Suprapubic skin (tissue), 4 donors: ENCODE results near the gene STRN. TPM values are rescaled to one million over a fixed set of nuclear protein-coding genes. Genes with fewer than 3 reads are reported as not detected.
"Not testable (repeated sequence)": the region's sequence is repeated elsewhere in the genome, so short reads cannot be mapped to it uniquely, and the experiment has no call there.

Experiments used
- DNase-seq, 2 donors: peaks; one replicate each; pipeline ENCODE4 v3.0.0-alpha.2; 2019; ENCODE audit warnings: low spot score in 2 of 2
- H3K27ac ChIP-seq: fragments of 200-600 bp; sonication (generic); one replicate; pipeline ENCODE4 v1.5.1; 2019
- H3K27me3 ChIP-seq: fragments of 200-600 bp; sonication (generic); one replicate; pipeline ENCODE4 v1.5.1; 2019
- H3K36me3 ChIP-seq: fragments of 200-600 bp; sonication (generic); one replicate; pipeline ENCODE4 v1.5.1; 2019
- H3K4me1 ChIP-seq: fragments of 200-600 bp; sonication (generic); one replicate; pipeline ENCODE4 v1.5.1; 2019
- H3K4me3 ChIP-seq: fragments of 200-600 bp; sonication (generic); one replicate; pipeline ENCODE4 v1.5.1; 2019; ENCODE audit warnings: mild to moderate bottlenecking
- H3K9me3 ChIP-seq: fragments of 200-600 bp; sonication (generic); one replicate; pipeline ENCODE4 v1.5.1; 2019
- EP300 ChIP-seq: sonication (generic); formaldehyde crosslinking; IDR thresholded peaks from one replicate; pipeline ENCODE4 v1.6.1; 2017; ENCODE audit warnings: antibody characterized with exemption
- POLR2A ChIP-seq, 2 donors: fragments of 450-650 bp; IDR thresholded peaks; one replicate each; pipeline ENCODE4 v1.6.1; 2017; ENCODE audit warnings: antibody characterized with exemption in 2 of 2, mild to moderate bottlenecking in 2 of 2, moderate library complexity in 2 of 2
- POLR2AphosphoS5 ChIP-seq, 3 donors: sonication (generic); formaldehyde crosslinking; IDR thresholded peaks; one replicate each; pipeline ENCODE4 v1.6.1; 2017; ENCODE audit warnings: antibody characterized with exemption in 3 of 3
- WGBS: methylation state at CpG from one replicate; pipeline ENCODE4 v1.1.5; 2018; 5-methylcytosine and 5-hydroxymethylcytosine counted together
- total RNA-seq, 4 donors: library from RNA; depleted of rRNA; stranded (reverse); fragments of >200 nt; gene quantifications; one replicate each; pipeline ENCODE4 v1.1.0, GENCODE V29; 2016
- TF ChIP-seq, protein P1 (sequence below), 2 donors: fragments of 200-600 bp in 1 of 2; fragments of 450-650 bp in 1 of 2; sonication (generic) in 1 of 2; IDR thresholded peaks; one replicate each; pipeline ENCODE4 v1.5.1; 2016 to 2019; ENCODE audit warnings: antibody characterized with exemption in 2 of 2, mild to moderate bottlenecking in 1 of 2, moderate library complexity in 1 of 2

The STRN gene
- total RNA-seq, 4 donors from 2014 or later: 28.6 to 39.6 (median 37.5) TPM

- no peak for TF ChIP-seq POLR2A (IDR thresholded peaks at IDR 0.05)
- TF ChIP-seq EP300: no peak
- TF ChIP-seq, protein P1, sequence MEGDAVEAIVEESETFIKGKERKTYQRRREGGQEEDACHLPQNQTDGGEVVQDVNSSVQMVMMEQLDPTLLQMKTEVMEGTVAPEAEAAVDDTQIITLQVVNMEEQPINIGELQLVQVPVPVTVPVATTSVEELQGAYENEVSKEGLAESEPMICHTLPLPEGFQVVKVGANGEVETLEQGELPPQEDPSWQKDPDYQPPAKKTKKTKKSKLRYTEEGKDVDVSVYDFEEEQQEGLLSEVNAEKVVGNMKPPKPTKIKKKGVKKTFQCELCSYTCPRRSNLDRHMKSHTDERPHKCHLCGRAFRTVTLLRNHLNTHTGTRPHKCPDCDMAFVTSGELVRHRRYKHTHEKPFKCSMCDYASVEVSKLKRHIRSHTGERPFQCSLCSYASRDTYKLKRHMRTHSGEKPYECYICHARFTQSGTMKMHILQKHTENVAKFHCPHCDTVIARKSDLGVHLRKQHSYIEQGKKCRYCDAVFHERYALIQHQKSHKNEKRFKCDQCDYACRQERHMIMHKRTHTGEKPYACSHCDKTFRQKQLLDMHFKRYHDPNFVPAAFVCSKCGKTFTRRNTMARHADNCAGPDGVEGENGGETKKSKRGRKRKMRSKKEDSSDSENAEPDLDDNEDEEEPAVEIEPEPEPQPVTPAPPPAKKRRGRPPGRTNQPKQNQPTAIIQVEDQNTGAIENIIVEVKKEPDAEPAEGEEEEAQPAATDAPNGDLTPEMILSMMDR (IDR thresholded peaks at IDR 0.05): no peak
- TF ChIP-seq POLR2AphosphoS5 (IDR thresholded peaks at IDR 0.05): no peak
- DNase-seq: no peak
- Histone ChIP-seq H3K4me3 (no peak overlapping the region), H3K36me3 (no peaks in the 10 kb centered on the region), H3K27ac (peak overlapping the region; percentile 61), H3K27me3 (no peaks in the 10 kb centered on the region), H3K4me1 (peaks cover 31% of the 10 kb centered on the region), H3K9me3 (no peaks in the 10 kb centered on the region)
- 64% methylated on average over 2 of the region's 2 CpGs for WGBS
Measured at GRCh38 chr2:36951027-36951518, 15.3 kb downstream of the STRN start.

- Histone ChIP-seq H3K27ac (no peak overlapping the region), H3K9me3 (no peaks in the 10 kb centered on the region), H3K36me3 (no peaks in the 10 kb centered on the region), H3K27me3 (no peaks in the 10 kb centered on the region), H3K4me3 (no peak overlapping the region), H3K4me1 (peaks cover 31% of the 10 kb centered on the region)
- DNase-seq: no peak
- TF ChIP-seq POLR2AphosphoS5 (IDR thresholded peaks at IDR 0.05) (no peak), EP300 (no peak), POLR2A (IDR thresholded peaks at IDR 0.05) (no peak)
- TF ChIP-seq, protein P1 (IDR thresholded peaks at IDR 0.05): no peak
- 69% methylated on average over 1 of the region's 1 CpG for WGBS
Measured at GRCh38 chr2:36949845-36950244, 16.5 kb downstream of the STRN start.

- H3K4me1 ChIP-seq, H3K27me3 ChIP-seq, H3K27ac ChIP-seq, H3K36me3 ChIP-seq, H3K4me3 ChIP-seq, DNase-seq, H3K9me3 ChIP-seq: not testable (repeated sequence)
- 90% methylated on average over 10 of the region's 10 CpGs for WGBS
Measured at GRCh38 chr2:36945240-36945639, 21.1 kb downstream of the STRN start.

- no peak overlapping the region for H3K27ac ChIP-seq
- H3K4me3 ChIP-seq: no peak overlapping the region
- no peaks in the 10 kb centered on the region for H3K4me1 ChIP-seq
- H3K9me3 ChIP-seq: no peaks in the 10 kb centered on the region
- no peak for DNase-seq
- H3K27me3 ChIP-seq: no peaks in the 10 kb centered on the region
- WGBS: 99% methylated on average over 4 of the region's 4 CpGs
- TF ChIP-seq POLR2AphosphoS5 (IDR thresholded peaks at IDR 0.05) (no peak), EP300 (no peak), POLR2A (IDR thresholded peaks at IDR 0.05) (no peak)
- TF ChIP-seq, protein P1 (IDR thresholded peaks at IDR 0.05): no peak
- H3K36me3 ChIP-seq: no peaks in the 10 kb centered on the region
Measured at GRCh38 chr2:36941867-36942266, 24.5 kb downstream of the STRN start.

- H3K9me3 ChIP-seq, DNase-seq, H3K4me3 ChIP-seq, H3K4me1 ChIP-seq, H3K27me3 ChIP-seq, H3K36me3 ChIP-seq, H3K27ac ChIP-seq: not testable (repeated sequence)
Measured at GRCh38 chr2:36936526-36936925, 29.8 kb downstream of the STRN start.

- H3K27ac ChIP-seq: peak overlapping the region; percentile 64
- not testable (repeated sequence) for DNase-seq, H3K27me3 ChIP-seq, H3K9me3 ChIP-seq, H3K4me3 ChIP-seq, H3K36me3 ChIP-seq
- peaks cover 21% of the 10 kb centered on the region for H3K4me1 ChIP-seq
- 88% methylated on average over 6 of the region's 6 CpGs for WGBS
Measured at GRCh38 chr2:36931688-36932087, 34.6 kb downstream of the STRN start.

DNA sequence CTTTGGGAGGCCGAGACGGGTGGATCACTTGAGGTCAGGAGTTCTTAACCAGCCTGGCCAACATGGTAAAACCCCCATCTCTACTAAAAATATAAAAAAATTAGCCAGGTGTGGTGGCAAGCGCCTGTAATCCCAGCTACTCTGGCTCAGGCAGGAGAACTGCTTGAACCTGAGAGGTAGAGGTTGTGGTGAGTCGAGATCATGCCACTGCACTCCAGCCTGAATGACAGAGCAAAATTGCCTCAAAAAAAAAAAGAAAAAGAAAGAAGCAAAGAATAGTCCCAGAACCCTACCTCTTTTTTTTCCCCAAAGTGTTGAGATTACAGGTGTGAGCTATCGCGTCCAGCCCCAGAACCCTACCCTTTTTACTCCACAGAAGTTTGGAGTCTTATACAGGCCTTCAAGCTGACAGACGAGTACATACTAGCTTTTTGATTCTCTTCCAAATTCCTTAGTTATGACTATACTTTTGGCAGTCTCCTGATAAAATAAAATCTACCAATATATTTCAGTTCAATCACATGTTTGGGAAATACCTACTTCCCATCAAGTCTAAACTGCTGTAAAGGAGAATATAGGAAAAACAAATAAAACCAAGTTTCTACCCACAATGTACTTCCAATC is 35.4 kb downstream of the STRN start:
- not testable (repeated sequence) for H3K27me3 ChIP-seq, H3K36me3 ChIP-seq, H3K4me3 ChIP-seq, H3K9me3 ChIP-seq, DNase-seq
- 41% methylated on average over 7 of the region's 7 CpGs for WGBS
- Histone ChIP-seq H3K4me1 (peaks cover 29% of the 10 kb centered on the region), H3K27ac (peak overlapping the region; percentile 64)

DNA sequence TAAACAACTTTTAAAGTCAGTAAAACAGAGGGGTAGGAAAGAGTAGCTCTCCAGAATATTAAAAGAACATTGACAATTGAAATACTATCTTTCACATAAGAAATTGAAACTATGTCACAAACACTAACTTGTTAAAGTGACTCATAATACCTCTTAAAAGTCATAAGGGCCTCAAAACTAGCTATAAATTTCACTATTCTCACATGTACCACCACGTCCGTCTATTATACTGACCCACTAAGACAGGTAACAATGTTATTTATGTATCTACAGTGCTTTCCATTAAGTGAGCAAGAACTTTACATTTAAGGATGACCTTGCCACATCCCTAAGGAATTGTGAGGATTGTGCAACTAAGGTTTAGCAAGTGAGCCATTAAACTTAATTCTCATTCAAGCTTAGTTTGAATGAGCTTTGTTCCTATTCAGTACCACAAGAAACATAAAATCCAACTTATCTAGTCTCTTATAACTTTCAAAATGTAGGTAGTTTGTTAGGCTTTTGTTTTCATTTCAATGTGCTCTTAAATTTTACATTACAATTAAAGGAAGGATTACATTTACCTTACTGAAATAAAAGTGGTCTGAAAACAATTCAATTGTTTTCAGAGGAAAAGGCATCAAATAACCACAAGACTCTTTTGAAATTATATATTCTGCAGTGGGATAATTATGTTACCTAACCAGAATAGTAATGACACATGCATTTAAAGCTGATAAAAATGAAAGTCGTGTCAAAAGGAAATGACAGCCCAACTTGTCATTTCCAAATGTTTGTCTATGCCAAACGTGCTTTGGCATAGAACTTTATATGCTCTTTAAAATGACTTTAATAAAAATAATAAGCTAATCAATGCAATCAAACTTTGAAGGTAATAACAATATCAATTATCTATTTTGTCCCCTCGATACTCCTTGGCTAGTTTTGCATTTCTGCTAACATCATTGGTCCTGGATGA is 39.9 kb downstream of the STRN start:
- 47% methylated on average over 5 of the region's 5 CpGs for WGBS
- H3K36me3 ChIP-seq, H3K9me3 ChIP-seq, H3K27ac ChIP-seq, DNase-seq, H3K27me3 ChIP-seq, H3K4me3 ChIP-seq: not testable (repeated sequence)
- peaks cover 22% of the 10 kb centered on the region for H3K4me1 ChIP-seq

- not testable (repeated sequence) for H3K36me3 ChIP-seq, DNase-seq, H3K27ac ChIP-seq, H3K9me3 ChIP-seq, H3K27me3 ChIP-seq, H3K4me3 ChIP-seq
- 97% methylated on average over 10 of the region's 10 CpGs for WGBS
- H3K4me1 ChIP-seq: peaks cover 12% of the 10 kb centered on the region
Measured at GRCh38 chr2:36922629-36923028, 43.7 kb downstream of the STRN start.
